H1 (cell line): ENCODE measurements around the gene KLHL2. TPM values are rescaled to one million over a fixed set of nuclear protein-coding genes. Genes with fewer than 3 reads are reported as not detected.

Experiments
- CTBP2 ChIP-seq: IDR thresholded peaks from 2 replicates; pipeline ENCODE4 v1.7.0; 2011; ENCODE audit warnings: borderline replicate concordance, mild to moderate bottlenecking, moderate library complexity, mixed read lengths, low read length; ENCODE audit not compliant: insufficient read depth, insufficient read length
- TBP ChIP-seq: IDR thresholded peaks from 2 replicates; pipeline ENCODE4 v1.6.1; 2011; ENCODE audit warnings: low read depth, low read length, improper control_type of control experiment
- polyA plus RNA-seq, 7 experiments: library from polyadenylated mRNA; depleted of rRNA in 3 of 7; stranded (reverse) in 5 of 7; unstranded in 2 of 7; fragments of >200 nt in 5 of 7; fragments of 200-250 nt in 2 of 7; gene quantifications; 1 replicate in 5 of 7; 2 replicates in 1 of 7; 4 replicates in 1 of 7; pipeline versions ENCODE4 v1.2.1 to v1.2.3, GENCODE V29; 2011 to 2013; ENCODE audit warnings: missing spikeins in 2 of 7, mixed read lengths in 2 of 7
- total RNA-seq: library from RNA; stranded (reverse); fragmentation: NEBNext Ultra II Directional; extraction: Animal tissue kit (Norgen Biotek cat#: 25700); gene quantifications from 2 replicates; pipeline ENCODE4 v1.2.1, GENCODE V29; 2021

KLHL2 gene
- total and polyA plus RNA-seq, 2 of the 8 experiments (the other 6 are each of a cell fraction or from before 2014, with no cell fraction given) = 5.2 to 12.0 TPM

DNA sequence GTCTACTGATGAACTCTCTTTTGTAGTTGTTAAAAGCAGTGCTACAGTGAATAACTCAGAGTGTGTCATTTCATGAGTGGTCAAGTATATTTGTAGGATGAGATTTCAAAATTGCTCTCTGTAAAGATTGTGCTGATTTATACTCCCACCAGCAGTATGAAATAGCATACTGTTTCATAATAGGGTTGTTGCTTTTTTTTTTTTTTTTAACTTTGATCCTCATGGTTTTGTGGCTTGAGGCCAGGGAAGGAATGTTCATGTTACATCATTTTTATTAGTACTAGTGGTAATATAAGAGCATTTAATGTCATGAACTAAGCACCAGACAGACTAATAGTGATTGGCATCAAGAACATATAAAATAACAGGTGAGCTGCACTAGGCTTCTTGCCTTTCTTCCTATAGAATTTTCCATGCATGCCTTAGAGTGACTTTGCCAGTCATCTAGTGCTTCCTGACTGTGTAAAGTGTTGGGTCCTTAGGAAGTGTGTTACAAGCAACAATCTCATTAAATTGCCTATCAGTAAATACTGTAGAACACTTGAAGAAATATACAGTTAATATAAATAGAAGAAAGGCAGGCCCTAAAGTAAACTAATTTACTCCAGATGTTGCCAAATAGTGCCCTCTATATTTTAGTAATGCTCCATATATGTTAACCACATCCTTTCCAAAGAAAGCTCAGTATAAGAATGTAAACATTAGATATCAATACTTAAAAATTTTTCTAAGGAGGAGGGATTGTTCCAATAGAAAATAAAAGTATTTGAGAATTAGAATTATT lies 81.5 kb downstream of the KLHL2 start (continued):
- no peak for TF ChIP-seq CTBP2
- TF ChIP-seq TBP = no peak
